Measurements from ENCODE around the gene DENND4A. TPM values are rescaled to one million over a fixed set of nuclear protein-coding genes. Genes with fewer than 3 reads are reported as not detected.

Gene DENND4A
- total and polyA plus RNA-seq, 9 of the 15 experiments (the other 6 are each of a cell fraction or from before 2014, with no cell fraction given), result 6.8 to 32.3 (median 19.9) TPM

DNA sequence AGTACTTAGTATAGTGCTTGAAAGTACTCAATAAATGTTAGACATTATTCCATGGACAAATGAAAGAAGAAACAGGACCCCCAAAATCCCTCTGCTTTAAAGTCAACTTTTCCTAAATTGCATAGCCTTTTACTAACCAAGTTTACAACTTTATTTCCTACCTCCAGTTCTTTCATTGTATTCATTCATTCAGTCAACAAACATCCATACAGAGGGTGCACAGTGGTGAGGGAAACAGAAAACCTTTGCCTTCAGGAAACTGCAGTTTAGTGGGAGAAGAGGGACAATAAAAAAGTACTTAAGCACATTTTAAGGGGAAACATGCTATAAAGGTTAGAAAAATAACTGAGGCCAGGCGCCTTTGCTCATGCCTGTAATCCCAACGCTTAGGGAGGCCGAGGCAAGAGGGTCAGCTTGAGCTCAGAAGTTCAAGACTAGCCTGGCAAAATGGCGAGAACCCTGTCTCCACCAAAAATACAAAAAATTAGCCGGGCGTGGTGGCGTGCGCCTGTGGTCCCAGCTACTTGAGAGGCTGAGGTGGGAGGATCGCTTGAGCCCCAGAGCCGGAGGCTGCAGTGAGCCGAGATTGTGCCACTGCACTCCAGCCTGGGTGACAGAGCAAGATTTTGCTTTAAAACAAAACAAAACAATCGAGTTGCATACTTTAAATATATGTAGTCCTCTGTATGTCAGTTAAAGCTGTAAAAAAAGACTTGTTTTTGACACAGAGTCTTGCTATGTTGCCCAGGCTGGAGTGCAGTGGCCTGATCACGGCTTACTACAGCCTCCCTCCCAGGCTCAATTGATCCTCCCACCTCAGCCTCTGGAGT is 1.1 kb upstream of the DENND4A start:
- peaks cover 17 to 33% of the 10 kb centered on the region in 2 experiments for H3K4me1 ChIP-seq (replicated peaks in 1 of 2; ENCODE audit: control insufficient read depth in 2 of 2, insufficient read depth in 2 of 2, low read length in 2 of 2)
- H3K36me3 ChIP-seq (ENCODE audit: control insufficient read depth, insufficient read depth, low read length), result no peaks in the 10 kb centered on the region
- ChIA-PET POLR2A (interaction anchor here (0.7 to 3.6 kb wide), 5 partner anchors 11 to 110 kb away, joined by 3 to 19 read pairs (median 7); no protein-coding TSS in a partner anchor), CTCF (ENCODE audit: low intra/inter-chr PET ratio) (no interaction called here)
- no peaks in the 10 kb centered on the region for H3K9me3 ChIP-seq (replicated peaks; ENCODE audit: control insufficient read depth, insufficient read depth, low read depth, low read length)
- H3K9me1 ChIP-seq (ENCODE audit: control insufficient read depth, insufficient read depth, low read length), result no peaks in the 10 kb centered on the region
- peak overlapping the region; percentile 97 for H2AFZ ChIP-seq (ENCODE audit: low read depth, low read length)
- intact Hi-C loops (cut with micrococcal nuclease), result loop anchor here (2.0 to 5.0 kb wide), 2 partner anchors 32 to 74 kb away; partner anchors contain the start of gene RAB11A
- WGBS (ENCODE audit: insufficient coverage, low coverage, missing lambda C conversion rate), result 81% methylated on average over 13 of the region's 13 CpGs
- BruUV-seq (replicated peaks), result no TSS peak
- H3K4me2 ChIP-seq (ENCODE audit: insufficient read depth, low read length), result peak overlapping the region; percentile 99
- peak overlapping the region; percentile 99 for H3K27ac ChIP-seq (ENCODE audit: extremely low read depth, low read depth, low read length)
- no peak for ATAC-seq
- DNase-seq (ENCODE audit: extremely low read depth in 1 of 4, low spot score in 3 of 4), result no peak
- H4K20me1 ChIP-seq (replicated peaks; ENCODE audit: control insufficient read depth, insufficient read depth, low read length), result no peaks in the 10 kb centered on the region
- peaks cover 45% of the 10 kb centered on the region for H3K79me2 ChIP-seq (ENCODE audit: control insufficient read depth, insufficient read depth, low read length)
- peak overlapping the region; percentile 96 to 98; a peak in 3 of 4 replicates for H3K9ac ChIP-seq (ENCODE audit: insufficient read depth in 1 of 2, low read depth in 2 of 2, low read length in 2 of 2)
- peak overlapping the region; percentile 77 for H3K4me3 ChIP-seq
- no peak for FAIRE-seq
- in situ Hi-C loops (cut with MboI), result no loop called here
- H3K27me3 ChIP-seq (ENCODE audit: control insufficient read depth in 2 of 2, insufficient read depth in 2 of 2, low read length in 2 of 2), result no peaks in the 10 kb centered on the region
- TF ChIP-seq ZNF121 (CRISPR knock-in tag; conservative IDR thresholded peaks at IDR 0.05) (peak; percentile 53; the same call in 1 of the 2 replicates), HINFP (tag; conservative IDR thresholded peaks at IDR 0.05; ENCODE audit: low read depth) (no peak), ZBTB17 (CRISPR knock-in tag; IDR thresholded peaks at IDR 0.05) (no peak), REST (IDR thresholded peaks at IDR 0.05; ENCODE audit: borderline replicate concordance) (no peak), REST (CRISPR knock-in tag; IDR thresholded peaks at IDR 0.05; ENCODE audit: low read depth) (no peak), BCOR (IDR thresholded peaks at IDR 0.05) (peak; percentile 51; the same call in 1 of the 2 replicates)
- TF ChIP-seq, protein P1, sequence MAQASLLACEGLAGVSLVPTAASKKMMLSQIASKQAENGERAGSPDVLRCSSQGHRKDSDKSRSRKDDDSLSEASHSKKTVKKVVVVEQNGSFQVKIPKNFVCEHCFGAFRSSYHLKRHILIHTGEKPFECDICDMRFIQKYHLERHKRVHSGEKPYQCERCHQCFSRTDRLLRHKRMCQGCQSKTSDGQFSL (CRISPR knock-in tag; IDR thresholded peaks at IDR 0.05), result no peak
- TF ChIP-seq, protein P1 (tag; IDR thresholded peaks at IDR 0.05), result 0 out of 4 replicates have a peak, but pooled peaks of 1 of the 2 experiments have one; percentile 20
